GM19372 (cell line): Measurements from ENCODE around the gene SLC6A12.
"Not testable (repeated sequence)": the region's sequence is repeated elsewhere in the genome, so short reads cannot be mapped to it uniquely, and the experiment has no call there.

Source experiments
- ATAC-seq: cut with Tn5 transposase; IDR thresholded peaks from one replicate; pipeline ENCODE4 v1.9.1; 2021; ENCODE audit warnings: mild to moderate bottlenecking, low read depth, moderate library complexity; ENCODE audit not compliant: unreplicated experiment

The SLC6A12 gene

DNA sequence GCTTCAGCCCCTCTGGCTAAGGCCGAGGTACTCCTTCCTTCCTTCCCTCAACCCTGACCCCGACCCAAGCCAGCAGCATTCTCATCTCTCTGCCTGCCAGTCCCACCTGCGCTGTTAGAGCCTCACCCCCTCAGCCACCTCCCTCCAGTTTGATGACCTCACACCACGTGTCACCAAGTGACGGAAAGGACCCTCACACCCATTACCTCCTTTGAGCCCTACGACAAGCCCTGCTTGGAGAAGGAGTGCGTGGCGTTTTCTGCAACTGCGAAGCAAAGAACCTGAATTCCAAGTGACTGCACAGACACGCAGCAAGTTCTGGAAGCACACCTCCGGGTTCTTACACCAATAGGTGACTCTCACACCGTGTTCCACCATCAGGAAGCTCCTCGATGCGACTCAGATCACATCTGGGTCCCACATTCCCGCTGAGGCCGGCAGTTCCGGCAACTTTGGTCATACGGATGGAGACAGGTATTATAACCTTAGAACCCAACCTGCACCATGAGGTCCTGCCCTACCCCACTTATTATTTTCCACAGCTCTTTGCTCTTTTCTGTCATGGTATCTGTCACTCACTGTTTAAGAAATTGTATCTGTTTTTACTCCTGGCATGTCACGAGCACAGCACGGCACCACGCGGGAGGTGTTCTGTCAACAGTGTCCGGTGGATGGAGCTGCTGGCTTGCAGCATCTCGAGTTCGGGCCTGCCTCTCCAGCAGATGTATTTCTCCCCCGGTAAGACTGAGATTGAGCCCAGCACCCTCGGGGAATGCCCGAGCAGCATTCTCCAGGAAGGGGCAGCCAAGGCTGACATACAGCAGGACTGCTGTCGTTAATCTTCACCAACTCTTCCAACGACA is 5.0 kb upstream of the SLC6A12 start:
- no peak for ATAC-seq

DNA sequence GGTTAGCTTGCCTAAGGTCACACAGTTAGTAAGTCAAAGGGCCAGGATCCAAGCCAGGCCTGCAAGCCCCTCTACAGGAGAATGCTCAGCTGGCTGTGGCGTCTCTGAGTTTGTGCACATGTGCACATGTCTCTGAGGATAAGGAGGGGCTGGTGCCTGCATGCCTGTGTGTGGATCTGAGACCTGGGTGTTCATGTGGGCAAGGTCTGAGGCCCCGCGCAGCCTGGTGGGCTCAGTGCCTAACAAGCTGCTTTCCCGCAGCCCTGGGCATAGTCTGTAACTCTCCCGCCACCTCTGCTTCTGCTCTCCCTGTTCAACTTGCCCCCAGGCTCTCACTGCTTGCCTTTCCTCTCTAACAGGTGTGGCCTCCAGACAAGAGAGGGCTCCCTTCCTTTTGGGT is 4.3 kb upstream of the SLC6A12 start:
- no peak for ATAC-seq

DNA sequence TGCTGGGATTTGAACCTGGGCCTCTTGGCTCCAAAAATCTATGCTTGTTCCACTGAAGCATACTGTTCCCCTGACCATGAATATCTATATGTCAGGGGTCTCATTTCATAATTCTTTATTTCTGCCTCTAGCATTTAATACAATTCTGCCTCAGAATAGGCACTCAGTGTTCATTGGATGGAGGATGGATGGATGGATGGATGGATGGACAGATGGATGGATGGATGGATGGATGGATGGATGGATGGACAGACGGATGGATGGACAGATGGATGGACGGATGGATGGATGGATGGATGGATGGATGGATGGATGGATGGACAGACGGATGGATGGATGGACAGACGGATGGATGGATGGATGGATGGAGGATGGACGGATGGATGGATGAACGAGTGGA is 3.1 kb upstream of the SLC6A12 start:
- ATAC-seq = not testable (repeated sequence)

DNA sequence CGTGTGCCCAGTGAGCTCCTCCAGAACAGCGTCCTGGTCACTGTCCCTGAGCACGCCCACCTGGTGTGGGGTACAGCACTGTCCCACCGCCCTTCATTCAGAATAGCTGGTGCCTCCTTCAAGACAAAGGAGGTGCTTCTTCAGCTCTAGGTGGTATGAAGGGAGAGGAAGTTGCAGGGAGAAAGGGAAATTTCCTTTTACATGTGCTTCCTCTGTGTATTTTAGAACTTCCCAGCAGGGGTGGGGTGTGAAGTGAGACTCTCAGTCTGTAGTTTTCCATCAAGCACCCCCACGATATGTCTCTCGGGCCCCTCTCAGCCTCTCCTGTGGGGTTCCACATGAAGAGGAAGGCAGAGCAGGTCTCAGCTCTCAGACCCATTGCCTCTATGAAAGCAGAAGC is 1.2 kb upstream of the SLC6A12 start:
- no peak for ATAC-seq

DNA sequence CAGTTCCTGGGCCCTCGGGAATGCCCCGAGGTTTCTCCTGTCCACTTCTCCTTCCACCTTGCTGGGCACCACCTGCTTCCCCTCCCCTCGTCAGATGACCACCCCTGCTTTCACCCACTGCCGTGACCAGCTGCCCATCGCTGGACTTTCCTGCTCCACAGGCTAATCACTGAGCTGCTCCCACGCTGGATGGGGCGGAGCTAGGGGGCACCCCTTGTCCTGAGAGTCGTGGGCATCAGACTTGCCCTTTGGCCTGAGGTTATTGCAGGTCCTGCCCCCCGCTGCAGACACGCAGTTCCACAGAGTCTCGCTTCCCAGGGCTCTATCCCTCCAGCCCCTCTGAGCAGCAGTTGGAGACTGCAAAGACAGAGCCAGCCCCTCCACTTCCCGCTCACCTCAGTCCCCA is 427 bp downstream of the SLC6A12 start:
- ATAC-seq = no peak

DNA sequence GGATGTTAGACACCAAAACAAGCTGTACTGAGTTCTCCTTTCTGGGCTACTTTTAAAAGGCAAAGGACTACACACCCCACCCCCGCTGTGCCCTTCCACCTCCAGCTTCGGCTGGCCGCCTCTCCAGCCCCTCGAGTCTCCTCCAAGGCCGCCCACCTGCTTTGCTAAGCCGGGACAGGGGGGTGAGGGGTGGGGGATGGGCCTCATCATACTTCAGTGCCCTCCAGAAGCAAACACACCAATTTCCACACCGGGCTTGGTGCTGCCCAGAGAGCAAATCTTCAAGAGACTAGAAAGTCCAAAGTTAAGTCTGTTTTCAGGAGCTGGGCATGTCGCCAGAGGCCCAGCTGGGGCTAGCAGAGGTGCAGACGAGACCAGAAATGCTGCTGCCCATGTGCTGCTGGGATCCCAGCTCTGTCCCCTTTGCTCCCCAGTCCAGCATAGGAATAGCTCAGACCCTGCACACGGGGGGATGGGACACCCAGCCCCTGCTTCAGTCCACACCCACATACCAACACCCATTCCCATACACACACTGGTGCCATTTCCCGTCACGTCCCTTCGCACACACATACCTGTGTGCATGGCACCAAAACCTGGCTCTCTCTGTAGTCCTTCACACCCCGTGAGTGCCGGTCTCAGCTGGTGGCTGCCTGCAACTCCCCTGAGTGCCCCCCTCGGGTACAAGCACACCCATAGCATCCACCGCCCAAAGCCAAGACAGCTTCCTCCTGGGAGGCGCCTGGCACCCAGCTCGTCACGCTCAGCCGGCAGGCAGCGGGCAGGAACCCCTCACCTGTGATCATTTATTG is 1.0 kb downstream of the SLC6A12 start:
- no peak for ATAC-seq

DNA sequence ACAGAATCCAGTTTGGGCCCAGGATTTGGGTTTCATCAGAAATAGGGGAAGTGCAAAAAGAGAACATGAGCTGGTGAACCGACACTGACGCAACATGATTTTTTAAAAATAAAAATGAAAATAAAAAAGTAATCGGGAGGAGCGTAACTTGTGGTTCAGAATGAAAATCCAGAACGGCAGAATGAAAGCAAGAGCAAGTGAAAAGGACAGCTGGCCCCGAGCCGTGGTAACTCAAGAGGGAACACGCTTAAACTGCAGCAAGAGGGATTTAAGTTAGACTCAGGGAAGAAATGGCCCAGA is 1.6 kb downstream of the SLC6A12 start:
- ATAC-seq = no peak

DNA sequence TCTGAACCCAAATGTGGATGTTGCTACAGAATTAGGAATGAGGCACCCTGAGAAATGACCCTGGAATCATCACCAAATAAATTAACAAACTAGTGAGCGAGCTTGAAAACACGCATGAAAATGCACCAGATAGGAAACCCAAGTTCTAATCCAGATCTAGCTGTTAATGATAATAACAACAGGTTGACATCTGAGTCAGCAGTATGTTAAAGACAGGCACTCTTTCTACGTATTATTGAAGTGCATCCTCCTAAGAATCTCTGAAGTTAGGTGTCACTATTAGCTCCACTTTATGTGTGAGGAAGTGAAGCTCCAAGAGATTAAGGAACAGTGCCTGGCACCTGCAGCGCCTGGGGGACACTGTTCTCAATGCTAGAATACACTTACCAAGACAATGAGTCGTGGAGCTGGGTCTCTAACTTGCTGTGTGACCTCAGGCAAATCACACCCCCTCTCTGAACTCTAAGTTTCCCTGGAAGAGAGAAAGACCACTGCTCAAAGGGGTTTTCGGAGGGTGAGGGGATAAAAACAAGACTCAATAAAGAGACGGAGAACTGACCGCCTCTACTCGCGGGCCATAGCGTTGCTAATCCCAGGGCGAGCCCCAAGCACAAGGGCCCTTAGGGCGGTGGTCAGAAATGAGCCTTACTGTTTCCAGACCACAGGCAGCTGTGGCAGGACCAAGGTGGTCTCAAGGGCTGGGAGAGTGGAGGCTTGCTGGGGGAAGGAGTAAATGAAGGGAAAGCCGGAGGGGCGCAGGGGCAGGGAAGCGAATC is 2.1 kb downstream of the SLC6A12 start:
- ATAC-seq = no peak

DNA sequence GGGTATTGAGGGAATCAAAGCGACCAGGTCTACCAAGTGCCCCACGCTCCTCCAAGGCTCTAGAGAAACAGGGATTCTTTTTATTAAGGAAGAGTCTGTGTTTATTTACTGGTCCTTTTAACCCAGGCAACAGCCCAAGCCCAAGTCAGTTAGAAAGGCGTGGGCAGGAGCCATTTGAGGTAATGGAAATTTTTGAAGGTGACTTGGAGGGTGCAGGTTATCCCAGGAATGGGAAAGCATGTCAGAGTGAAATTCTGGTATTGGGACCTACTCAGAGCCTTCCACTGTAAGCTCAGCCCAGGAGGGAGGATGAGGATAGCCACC is 2.9 kb downstream of the SLC6A12 start:
- ATAC-seq = no peak

DNA sequence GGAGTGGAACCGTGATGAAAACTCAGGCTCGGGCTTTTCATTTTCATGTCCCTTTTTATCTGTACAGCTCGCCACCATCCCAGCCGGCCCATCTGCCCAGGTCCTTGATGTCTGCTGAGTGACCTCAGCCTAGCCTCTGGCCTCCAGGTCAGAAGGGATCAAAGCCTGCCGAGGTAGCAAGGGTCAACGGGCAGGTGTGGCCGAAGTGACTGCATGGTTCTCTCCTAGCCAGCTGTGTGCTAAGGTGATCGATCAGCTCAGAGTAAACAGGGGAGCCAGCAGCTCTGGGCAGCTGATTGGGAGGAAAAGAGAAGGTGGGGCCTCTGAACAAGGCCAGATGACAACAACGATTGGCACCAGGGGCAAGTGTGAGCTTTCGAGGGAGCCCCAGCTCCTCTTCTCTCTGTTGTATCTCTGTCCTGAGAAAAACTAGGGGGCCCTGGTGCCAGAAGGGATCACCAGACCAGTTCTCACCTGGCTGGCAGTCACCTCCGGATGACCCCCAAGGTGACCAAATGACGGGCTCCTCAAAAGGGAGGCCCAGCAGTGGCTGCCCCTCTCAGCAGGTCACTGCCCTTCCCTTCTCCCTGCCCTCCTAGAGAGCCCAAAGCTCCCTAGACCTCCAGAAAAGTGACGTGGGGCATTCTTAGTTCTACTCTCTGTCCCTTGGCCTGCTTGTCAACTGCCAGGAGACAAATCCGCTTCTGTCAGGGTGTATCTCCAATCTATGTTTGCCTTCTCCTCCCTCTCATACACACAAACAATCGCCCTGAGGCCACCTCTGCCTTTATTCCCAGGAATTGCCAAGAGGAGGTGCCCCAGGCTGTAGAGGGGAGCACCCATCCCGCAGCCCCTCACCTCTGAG is 3.4 kb downstream of the SLC6A12 start:
- ATAC-seq = no peak

DNA sequence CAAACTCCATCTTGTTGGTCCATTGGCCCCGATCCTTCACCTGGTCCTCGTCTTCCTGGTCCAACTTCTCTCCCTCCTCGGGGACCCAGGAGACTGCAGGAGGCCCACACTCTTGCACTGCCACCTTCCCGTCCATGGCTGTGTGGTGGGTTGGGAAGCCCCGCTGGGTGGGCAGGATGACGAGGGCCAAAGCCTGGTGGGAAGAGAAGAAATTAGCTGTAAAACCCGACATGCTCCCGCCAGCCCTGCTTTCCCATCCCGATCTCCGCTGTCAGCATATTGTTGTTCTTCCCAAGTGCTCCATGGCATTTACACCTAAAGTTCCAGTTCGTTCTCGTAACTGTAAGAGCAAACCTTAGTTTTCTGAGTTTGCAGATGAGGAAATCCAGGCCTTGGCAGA is 4.1 kb downstream of the SLC6A12 start:
- ATAC-seq = no peak

DNA sequence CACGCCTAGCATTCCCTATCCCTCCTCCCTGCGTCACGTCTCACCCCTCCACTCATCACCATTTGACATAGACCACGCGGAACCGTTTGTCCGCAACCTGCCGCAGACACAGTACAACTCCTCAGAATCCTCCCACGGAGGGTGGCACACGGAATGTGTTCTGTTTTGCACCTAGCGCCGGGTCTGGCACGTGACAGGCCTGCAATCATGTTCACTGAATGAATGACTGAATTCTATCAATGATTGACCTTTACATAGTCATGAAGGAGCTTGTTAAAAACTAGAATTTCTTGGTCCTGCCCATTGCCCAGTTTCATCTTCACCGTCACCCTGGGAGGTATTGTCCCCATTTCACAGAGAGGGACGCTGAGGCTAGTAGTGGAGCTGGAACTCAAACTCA is 4.7 kb downstream of the SLC6A12 start:
- ATAC-seq = no peak

DNA sequence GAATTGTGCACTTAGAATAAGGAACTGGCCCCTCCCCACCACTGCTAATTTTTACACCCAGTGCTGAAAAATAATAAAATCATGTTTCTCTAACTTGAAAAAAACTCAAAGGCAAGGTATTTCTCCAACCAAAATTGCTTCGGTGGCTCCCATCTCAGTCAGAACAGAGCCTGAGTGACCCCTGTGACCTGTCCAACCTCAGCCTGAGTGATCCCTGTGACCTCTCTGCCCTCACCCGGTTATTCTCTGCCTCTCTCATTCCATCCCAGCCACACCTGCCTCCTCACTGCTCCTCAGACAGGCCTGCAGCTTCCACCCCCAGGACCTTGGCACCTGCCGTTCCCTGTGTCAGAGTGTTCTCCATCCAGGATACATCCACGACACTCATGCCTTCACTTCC is 5.1 kb downstream of the SLC6A12 start:
- no peak for ATAC-seq

DNA sequence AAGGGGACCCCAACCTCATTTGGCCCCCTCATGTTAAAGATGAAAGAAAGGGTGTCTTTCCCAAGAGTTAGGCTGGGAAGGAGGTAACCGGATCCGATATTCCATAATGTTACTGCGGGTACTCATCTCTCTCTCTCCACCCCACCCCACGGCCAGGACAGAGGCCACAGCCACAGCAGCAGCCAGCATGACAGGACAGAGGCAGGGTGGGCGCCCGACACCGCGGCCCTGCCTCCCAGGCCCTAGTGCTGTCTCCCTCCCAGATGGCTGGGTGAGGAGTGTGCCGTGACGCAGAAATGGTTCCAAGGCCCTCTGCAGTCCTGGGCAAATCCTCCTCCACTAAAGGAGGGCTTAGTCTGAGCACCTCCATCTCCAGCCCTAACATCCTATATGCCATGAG is 6.2 kb downstream of the SLC6A12 start:
- no peak for ATAC-seq

DNA sequence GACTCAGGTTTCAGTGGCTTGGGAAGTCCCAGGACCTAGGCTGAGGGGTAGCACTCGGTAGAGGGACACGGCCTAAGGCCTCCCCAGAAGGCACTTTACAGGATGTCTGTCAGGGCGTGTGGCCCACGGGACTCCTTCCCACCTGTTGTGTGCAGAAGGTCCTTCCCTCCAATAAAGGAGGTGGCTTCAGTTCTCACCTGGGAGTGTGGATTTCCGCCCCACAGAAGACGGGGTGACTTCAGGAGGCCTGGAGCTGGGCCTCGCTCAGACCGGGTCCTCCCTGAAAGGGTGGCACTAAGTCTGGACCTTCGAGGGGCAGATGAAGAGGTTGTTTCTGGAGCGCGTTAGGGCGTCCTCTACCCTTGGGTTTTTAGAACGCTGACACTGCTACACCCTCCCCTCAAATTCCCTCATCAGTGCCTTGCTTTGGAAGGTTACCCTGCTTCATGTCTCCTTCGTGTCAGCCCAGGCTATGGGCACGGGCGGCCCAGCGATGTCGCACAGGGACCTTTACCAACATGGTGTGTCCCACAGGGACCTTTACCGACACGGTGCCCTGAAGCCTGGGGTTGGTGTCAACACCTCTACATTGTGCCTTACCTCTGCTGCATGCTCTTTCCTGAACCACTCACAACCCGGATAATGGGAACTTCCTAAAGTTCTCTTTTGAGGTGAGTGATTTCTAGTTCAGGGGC is 7.1 kb downstream of the SLC6A12 start:
- no peak for ATAC-seq

DNA sequence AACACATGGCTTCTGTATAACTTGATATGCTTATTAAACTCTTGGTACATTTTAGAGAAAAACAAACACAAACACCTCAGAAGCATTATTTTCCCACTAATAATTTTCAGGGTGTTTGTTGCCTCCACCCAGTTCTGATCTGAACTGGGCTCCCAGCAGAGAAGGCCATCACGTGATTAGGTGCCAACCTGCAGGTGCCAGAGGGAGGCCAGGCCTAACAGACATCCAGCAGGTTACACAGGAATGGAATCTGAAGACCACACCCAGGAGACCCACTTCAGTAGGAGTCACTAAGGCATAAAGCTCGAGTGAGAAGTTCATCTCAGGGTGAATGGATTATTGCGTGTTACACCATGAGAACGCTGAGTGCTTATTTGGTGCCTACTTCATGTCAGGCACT is 8.9 kb downstream of the SLC6A12 start:
- ATAC-seq = no peak

DNA sequence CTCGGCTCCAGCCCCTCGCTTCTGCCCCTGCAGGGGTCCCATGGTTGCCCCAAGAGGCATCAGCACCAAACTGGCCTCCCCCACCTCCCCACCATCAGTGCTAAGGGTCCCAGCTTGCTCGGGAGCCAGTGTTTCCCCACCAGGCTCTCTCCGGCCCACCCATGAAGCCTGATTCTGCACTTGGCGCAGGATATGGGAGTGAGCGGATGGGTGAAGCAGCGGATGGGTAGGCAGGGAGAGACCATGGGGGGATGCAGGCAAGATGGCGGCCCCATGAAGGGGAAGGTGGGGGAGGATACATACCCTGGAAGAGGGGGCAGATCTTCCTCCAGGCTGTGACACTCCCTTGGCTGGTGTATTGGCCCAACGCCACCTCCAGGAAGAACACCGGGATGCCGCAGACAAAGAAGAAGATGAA is 9.7 kb downstream of the SLC6A12 start:
- no peak for ATAC-seq

DNA sequence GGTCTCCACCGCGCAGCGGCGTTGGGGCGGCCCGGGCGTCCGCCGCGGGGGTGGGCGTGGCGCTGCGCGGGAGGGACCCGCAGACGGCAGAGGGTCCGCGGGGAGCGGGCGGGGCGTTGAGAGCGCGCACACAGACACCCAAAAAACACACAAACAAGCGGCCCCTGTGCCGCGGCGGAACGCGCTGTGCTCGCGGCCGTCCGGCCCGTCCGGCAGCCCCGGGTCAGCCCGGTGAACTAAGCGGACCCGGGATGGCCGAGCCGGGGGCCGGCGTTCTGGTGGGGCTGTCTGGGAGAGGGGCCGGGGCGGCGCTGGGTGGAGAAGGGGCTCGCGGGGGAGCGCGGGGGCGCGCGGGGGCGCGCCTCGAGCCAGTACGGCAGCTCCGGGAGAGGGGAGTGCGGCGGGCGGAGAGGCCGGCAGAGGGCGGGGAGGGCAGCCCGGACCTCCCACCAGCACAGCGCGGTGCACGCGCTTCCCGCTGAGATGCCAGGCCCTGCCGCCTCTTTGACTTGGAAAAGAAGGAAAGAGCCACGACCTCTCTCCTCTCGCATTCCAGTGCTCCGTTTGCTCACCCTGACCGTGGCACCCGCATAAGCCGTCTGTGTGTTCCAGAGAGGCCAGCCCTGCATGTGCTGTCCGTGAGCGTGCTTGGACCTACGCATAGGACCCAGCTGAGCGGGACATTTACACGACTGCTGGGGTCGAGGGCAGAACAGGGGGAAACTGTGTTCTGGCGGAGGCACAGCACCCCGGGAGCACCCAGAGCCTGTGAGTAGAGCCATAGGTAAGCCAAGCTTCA is 10.3 kb downstream of the SLC6A12 start:
- no peak for ATAC-seq

DNA sequence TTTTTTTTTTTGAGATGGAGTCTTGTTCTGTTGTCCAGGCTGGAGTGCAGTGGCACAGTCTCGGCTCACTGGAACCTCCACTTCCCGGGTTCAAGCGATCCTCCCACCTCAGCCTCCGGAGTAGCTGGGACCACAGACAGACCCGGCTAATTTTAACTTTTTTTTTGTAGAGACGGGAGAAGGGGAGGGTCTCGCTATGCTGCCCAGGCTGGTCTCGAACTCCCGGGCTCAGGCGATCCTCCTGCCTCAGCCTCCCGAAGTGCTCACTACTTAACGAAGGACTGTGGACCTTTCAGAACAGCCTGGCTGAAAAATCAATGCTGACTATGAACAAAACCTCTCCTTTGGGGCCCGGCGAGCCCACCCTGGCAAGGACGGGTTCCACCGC is 10.9 kb downstream of the SLC6A12 start:
- no peak for ATAC-seq
